HG03521 (cell line): ENCODE data around the gene IRGQ.
A peak's percentile ranks its signal among the peaks of the same experiment; 100 is the strongest.
"Not testable (repeated sequence)": the region's sequence is repeated elsewhere in the genome, so short reads cannot be mapped to it uniquely, and the experiment has no call there.

Experiments
- ATAC-seq: cut with Tn5 transposase; IDR thresholded peaks from one replicate; pipeline ENCODE4 v1.9.1; 2021; ENCODE audit warnings: mild to moderate bottlenecking, moderate library complexity; ENCODE audit not compliant: unreplicated experiment

Gene IRGQ

DNA sequence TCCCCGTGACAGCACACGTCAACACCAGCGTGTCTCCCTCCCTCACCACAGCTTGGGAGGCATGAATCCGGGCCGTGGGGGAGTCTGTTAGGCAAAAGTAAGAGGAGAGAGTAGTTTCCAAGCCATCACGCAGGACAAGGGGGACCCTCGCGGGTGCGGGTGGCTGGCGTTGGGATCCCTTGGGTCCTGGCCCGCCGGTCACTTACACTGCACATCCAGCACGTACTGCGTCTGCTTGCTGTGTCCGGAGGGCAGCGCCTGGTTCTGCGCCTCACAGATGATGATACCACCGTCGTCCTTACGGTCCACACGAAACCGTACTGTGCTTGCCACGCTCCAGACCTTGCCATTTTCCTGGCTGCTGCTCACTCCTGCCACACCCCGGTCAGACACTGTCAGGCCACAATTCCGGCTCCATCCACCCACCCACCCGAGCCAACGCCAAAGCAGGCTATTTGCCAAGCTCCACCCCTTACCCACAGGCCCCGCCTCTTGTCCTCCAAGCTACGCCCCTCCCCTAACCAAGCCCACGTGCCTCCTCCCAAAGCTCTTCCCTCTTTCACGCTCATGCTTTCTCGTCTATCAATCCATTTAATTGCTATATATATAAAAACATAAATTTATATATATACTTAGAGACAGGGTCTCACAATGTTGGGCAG is 30.1 kb upstream of the IRGQ start:
- no peak for ATAC-seq

DNA sequence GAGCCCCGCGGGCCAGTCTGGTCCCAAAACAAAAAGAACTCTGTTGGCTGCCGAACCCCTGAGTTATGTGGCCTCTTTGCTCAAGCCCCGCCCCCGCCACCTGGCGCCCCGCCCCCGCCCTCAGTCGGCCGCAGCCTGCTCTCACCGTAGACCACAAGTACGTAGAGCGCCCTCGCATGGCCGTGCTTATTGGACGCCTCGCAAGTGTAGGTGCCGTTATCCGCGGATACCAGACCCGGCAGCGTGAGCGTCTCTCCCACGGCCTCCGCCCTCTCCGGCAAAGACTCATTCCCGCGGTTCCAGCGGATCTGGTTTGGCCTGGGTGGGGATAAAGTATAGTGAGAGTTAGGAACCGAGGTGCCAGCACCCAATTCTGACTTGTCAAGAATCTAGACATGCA is 29.0 kb upstream of the IRGQ start:
- no peak for ATAC-seq

DNA sequence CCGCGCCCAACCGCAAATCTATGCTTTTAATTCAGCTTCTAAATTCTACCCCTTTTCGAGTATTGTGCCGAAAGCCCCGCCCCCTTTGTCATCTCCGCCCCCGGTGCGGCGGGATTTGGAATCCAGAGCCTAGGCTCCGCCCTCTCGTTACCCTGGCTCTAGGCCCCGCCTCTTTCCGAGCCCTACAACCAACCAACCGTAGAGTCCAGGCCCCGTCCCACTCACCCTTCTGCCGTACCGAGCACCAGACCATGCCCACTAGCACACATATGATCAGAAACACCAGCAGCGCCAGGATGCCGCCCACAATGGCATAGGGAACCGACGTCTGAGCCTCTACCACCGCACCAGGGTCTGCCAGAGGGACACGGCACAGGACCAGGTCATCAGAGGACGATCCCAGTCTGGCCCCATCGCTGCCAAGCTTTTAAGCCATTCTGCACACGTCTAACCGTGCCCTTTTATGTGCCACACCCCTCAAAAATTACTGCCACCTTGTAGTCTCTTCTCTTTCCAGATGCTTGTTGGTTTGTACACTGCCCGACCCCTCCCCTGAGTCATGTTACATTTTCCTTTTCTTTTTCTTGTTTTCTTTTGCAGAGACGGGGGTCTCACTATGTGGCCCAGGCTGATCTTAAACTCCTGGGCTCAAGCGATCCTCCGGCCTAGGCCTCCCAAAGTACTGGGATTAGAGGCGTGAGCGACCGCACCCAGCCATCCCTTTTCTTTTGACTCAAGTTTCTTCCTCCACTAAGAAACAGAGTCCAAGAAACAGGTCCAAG is 28.1 kb upstream of the IRGQ start:
- no peak for ATAC-seq

DNA sequence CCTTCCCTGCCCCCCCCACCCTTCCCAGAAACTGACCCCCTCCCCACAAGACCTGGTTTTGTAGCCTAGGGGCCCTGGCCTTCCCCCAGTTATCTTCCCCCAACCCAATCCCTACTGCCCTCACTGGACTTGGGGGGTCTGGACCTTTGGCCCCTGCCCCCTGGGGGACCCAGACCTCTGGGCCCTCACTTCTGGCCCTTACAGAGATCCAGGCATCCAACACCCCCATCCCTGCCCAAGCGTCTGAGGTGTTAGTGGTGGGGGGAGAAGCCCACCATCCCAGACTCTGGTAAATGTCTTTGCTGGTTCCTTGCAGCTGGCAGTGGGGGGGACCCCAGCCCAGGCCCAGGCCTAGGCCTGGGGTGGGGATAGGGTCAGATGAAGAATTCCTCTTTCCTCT is 27.0 kb upstream of the IRGQ start:
- no peak for ATAC-seq

DNA sequence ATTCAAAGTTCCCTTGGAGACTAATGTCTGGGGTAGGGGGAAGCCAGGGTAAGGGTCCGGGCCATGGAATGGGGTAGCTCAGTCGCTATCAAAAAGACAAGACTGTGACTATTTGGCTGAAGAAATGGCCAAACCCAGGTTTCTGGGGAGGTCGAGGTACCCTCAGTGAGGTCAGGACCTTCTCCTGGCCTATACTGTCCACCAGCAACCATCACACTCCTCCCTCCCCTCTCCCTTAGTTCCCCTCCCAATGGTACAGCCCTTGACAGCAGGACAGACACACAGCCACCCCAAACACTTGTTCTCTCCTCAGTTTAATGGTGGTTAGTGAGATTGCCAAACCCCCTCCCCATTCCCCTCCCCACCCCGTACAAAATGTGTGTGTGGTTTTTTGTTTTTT is 26.1 kb upstream of the IRGQ start:
- ATAC-seq = no peak

DNA sequence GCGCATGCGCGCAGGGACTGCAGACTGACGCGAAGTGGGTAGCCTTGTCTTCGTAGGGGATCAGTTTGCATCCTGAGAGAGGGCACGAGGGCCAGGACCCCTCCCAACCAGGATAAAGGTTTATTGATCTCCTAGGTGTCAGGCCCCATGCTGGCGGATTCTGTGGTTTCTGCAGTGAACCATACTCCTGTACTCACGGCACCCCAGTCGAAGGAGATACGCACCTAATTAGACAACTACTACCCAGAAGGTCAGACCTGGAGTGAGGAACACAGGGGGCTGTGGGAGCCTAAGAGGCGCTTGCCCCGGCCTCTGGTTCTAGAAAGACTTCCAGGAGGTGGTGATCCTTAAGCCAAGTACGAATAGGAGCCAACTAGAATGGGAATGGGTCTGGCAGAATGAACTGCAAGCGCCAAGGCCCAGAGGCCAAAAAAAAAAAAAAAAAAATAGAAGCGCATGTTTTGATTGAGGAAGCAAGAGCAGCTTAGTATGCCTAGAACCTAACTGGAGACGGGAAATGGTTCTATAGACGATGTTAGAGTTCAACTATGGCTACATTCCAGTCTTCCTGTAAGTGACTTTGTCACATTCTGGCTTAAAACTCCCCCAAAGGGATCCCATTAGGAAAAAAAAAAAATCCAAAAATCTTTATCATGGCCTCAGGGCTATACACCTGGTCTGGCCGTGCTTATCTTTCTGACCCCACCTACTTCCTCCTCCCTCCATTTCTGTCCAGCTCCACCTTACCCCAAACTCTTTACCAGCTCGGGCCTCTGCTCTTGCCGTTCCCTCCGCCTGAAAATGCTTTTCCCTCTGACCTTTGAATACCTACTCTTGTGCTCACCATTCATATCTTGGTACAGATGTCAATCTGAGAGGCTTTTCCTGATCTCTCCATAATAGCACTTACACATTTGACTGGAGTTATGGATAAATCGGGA is 24.4 kb upstream of the IRGQ start:
- ATAC-seq = no peak

DNA sequence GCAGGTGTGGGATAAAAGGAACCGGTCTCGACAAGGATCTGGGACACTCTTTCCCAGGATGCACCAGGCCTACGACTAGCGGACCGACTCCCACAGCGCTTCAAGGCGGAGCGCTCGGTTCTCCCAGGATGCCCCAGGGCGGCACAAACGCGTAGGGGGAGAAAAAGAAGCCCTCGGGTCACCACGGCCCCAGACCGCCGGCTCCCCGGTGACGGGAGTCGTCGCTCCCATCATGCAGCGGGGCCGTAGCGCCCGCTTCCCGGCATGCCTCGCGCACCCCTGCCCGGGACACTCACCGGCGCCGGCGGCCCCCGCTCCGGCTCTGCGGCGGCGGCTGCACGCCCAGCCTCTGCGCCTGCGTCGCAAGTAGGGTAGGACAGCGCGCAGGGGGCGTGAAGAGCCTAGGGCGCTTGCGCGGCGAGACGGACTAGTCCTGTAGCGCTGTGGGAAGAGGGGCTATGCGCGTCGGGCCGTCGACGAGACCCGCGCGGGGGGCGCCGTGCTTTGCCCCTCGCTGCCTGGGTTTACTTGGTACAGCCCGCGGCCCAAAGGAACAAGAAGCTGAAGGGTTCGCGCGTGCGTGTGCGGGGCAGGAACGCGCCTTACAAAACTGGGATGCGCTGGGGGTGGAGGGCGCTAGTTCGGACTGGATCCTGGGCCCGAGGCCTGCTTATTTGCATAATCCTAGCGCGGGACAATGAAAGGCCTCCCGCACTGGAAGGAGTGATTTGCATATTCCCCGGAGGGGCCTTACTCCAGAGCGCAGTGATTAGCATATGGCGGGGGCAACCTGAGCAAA is 23.5 kb upstream of the IRGQ start, which contains the start of gene ZNF428:
ZNF428 (minus strand) TSS at position 368 of the 799 bp plus-strand sequence. CDS start 5,325 bp downstream, outside the sequence.
- peak; percentile 83 for ATAC-seq

DNA sequence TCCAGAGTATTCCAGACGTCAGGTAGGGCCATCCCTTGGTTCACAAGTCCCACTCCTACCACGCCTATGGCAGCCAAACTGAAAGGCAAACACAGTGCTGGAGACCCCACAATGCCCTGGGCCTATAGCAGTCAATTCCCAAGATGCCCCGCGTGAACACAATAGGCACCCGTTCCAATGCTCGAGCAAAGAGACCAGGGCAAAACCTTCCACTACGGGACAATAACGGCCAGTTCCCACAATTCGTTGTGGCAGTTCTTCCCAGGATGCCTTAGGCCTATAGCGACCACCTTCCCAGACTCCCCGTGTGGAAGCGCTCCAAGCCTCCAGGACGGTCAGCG is 23.0 kb upstream of the IRGQ start:
- peak; percentile 12 for ATAC-seq

DNA sequence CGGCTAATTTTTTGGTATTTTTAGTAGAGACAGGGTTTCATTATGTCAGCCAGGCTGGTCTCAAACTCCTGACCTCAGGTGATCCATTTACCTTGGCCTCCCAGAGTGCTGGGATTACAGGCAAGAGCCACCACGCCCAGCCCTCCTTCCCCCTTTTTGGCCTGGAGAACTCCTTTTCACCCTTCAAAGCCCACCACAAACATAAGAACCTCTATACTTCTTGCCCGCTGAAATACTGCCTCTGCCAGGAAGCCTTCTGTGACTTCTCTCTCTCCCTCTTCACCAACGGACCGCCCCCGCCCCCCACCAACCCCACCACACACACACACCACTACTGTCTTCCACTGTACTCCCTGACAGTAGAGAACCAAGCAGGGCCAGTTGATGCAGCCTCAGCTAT is 21.0 kb upstream of the IRGQ start:
- no peak for ATAC-seq

DNA sequence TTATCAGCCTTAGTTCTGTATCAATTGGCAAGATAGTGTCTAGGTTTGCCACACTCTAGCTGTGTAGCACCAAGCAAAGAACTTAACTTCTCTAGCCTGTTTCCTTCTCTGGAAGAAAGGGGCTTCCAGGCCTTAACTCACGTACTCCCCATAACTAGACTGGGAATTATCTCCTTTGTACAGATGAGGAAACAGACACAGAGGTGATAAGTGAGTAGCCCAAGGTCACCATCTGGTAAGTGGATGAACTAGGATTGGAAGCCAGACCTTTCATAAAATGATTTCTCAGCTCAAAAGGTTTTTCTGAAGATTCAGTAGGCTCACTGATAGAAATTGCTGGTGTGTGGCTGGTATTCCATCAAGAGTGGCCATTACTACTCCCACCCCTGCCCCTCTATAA is 20.4 kb upstream of the IRGQ start:
- ATAC-seq = no peak

DNA sequence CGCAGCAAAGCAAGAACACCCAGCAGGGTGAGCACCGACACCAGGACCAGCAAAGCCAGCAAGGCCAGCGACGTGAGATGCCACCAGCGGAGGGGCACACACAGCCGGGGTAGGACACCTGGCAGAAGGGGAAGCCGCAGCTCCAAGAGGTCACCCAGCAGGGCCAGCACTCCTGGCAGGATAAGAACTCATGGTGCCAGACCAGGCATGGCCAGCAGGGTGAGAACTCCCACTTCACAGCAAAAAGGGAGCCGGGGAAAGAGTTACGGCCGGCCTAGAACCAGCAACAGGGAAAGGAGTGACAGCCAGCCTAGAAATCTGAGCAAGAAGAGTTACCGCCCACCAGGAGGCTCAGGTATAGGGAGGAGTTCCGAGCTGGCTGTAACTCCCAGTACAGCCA is 16.4 kb upstream of the IRGQ start:
- ATAC-seq = no peak

DNA sequence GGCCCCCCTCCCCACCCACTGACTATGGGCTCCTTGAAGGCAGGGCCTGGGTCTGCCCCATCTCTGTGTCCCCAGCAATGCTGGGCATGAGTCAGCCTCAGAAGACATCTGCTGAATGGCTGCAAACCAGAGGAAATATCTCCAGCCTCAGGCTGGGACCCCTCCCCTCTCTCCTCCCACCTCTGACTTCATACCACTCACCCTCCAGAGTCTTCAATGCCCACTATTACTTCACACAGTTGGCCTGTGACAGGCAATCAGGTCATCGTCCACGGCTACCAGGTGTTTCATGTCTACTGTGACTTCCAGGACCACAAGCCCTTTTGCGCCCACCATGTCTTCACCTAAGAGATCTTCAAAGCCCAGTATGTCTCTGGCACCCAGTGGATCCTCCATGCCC is 15.9 kb upstream of the IRGQ start, which contains the start of gene SRRM5:
SRRM5 (plus strand) TSS at position 301 of the 400 bp plus-strand sequence; CDS start at position 335, 34 bp downstream.
- no peak for ATAC-seq

DNA sequence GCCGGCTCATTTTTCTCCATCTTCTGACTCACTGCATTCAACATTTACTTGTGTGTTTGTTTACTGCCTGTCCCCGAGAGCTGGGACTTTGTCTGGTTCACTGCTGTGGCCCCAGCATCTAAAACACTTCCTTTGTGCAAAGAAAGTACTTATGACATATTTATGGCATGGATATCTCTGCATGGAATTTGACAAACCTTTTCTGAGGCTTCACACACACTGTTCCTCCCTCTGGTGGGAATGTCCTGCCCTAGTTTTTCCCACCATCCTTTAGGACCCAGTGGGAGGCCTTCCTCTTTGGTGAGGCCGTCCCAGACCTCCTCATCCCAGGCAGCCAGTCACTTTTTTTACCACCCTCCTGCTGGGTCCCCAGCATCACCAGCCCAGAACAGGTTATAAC is 14.6 kb upstream of the IRGQ start:
- ATAC-seq = no peak

DNA sequence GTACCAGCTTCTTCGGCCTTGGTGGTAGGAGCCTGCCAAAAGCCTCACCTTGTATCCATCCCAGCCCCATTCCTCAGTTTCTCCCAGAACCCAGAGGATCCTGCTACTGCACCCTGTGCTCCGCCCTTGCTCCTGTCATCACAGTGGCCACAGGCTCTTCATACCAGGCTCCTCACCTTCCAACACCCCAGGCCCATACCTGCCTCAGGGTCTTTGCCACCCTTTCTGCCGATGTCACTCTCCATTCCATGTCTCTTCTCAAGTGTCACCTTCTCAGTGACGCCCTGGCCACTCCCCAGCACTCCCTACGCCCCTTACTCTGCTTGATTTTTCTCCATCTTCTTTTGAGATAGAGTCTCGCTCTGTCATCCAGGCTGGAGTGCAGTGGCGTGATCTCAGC is 13.9 kb upstream of the IRGQ start:
- no peak for ATAC-seq

DNA sequence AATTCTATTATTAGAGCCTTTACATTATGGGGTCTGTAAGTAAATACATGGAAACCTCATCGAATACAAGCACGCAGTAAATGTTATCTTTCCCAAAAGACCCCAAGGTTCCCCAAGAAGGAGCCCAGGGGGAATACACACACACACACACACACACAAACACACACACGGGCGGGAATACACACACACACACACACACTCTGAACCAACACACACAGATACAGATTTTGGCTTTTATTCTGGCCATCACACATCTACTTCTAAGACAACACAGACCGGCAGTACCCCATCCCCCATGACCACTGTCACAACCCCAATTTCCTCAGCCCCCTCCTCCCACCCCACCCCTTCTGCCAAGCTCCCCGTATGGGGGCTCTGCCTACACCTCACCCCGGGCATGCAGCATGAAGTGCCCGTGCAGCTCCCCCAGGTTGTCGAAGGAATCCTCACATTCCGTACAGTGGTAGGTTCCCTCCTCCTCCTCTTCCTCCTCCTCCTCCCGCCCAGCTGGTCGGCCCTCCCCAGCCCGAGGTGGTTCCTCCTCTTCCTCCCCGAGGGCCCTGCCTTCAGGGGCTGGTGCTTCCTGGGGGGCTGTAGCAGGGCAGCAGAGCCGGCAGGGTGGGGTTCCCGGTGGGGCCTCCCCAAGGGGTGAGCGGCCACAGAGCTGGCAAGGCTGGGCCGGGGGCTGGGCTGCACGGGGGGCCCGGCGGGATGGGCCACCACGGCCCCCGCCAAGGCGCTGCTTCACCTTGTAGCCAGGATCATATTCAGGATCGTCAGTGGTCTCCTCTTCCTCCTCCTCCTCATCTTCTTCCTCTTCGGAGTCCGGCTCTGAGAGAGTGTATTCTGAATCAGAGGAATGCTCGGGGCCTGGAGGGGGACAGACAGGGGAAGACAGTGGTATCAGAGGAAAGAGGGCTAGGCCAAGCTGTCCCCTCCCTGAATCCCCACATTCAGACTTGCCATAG is 11.6 kb upstream of the IRGQ start:
- no peak for ATAC-seq

DNA sequence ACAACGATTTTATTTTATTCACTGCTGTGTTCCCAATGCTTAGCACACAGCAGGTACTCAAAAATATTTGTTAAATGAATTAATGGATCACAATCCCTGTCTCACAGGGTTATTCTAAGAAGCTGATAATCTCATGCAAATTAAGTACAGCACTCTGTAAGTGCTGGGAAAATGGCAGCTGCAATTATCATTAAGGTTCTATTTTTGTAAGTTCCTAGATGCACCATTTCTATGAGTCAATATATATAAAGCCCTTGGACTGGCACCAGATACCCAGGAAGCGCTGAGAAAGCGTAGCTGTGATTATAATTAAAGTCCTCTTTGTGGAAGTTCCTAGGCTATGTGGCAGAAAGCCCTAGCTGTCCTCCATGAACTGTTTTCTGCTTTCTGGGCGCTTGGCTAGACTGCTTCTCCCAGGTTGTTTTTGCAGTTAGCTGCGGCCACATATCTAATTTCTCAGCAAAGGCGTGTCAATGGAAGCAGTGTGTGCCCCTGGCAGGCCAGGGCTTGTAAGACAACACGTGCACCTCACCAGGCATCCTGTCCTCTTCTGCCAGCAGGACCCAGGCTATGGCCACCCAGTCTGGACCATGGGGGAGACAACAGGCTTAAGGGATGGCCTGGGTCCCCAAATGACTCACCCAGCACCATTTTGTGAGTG is 10.8 kb upstream of the IRGQ start:
- ATAC-seq = no peak

DNA sequence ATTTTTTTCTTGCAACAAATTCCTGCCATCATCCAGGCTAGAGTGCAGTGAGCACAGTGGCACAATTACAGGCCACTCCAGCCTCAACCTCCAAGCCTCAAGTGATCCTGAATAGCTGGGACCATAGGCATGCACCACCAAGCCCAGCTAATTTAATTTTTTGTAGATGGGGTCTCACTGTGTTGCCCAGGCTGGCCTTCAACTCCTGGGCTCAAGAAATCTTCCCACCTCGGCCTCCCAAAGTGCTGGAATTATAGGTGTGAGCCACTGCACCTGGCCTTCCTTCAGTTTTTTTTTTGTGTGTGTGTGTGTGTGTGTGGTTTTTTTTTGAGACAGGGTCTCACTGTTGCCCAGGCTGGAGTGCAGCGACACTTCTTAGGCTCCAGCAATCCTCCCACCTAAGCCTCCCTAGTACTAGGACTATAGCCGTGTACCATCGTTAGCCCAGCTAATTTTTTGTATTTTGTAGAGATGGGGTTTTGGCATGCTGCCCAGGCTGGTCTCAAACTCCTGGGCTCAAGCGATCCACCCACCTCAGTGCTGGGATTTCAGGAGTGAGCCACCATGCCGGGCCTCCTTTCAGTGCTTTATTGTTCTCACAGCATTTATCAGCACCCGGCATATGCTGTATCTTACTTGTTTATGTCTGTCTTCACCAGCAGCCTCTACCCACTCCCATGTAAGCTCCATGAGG is 10.1 kb upstream of the IRGQ start:
- ATAC-seq = no peak

DNA sequence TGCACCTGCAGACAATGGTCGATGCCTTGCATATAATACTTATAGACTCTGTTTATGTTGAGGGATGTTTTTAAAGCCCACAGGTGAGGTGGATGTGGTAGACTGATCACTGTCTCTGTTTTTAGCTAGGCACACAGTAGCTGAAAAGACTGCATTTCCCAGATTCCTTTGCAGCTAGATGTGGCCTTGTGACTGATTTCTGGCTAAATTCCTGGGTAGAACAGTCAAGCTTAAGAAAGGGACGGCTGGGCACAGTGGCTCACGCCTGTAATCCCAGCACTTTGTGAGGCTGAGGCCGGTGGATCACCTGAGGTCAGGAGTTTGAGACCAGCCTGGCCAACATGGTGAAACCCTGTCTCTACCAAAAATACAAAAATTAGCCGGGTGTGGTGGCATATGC is 4.4 kb upstream of the IRGQ start:
- ATAC-seq = not testable (repeated sequence)
